ENCODE results near the gene E2F4. TPM values are rescaled to one million over a fixed set of nuclear protein-coding genes. Genes with fewer than 3 reads are reported as not detected.
A peak's percentile ranks its signal among the peaks of the same experiment; 100 is the strongest.

E2F4 gene
- total and polyA plus RNA-seq, 2 of the 13 experiments (the other 11 are each of a cell fraction or from before 2014, with no cell fraction given): 84.8 to 91.2 TPM

DNA sequence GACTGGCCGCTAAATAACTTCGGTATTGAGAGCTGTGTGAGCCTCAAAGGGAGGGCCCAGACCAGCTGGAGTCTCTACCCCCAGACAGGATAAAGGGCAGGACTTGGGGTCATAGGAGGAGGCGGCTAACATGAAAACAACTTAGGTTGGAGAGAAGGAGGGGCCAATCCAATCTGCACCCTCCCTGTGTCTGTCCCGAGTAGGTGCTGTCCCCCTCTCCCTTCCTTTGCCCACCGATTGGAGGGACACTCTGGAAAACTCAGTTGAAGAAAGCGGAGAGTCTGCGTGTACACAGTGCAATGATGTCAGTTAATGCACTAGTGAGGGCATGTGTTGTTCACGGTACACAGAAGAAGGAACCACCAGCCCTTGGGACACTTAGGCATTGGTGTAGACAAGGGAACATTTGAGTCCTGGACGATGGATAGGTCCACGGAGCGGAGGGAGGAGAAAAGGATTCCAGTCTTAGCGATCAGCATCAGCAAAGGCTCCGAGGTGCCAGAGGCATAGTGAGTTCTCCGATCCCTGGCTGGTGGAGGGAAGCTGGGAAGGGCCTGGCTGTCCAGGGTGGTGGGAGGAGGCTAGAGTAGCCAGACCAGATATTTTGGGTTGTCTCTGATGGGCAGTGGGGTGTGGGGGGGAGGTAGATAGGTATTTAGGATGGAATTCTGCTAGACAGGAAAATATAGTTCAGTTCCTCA is 20.9 kb upstream of the E2F4 start (continued):
- TF ChIP-seq ZNF232 (CRISPR knock-in tag; IDR thresholded peaks at IDR 0.05; ENCODE audit: borderline replicate concordance): peak; percentile 48; the same call in 1 of the 2 replicates
- TF ChIP-seq CEBPB (IDR thresholded peaks at IDR 0.05; ENCODE audit: borderline replicate concordance, low read depth, low read length): no peak
- TF ChIP-seq NR0B2 (CRISPR knock-in tag; IDR thresholded peaks at IDR 0.05): 0 out of 2 replicates have a peak, but pooled peaks have one; percentile 13
- TF ChIP-seq POLR2A (IDR thresholded peaks at IDR 0.05; ENCODE audit: insufficient read depth in 1 of 2, low read depth in 2 of 2, low read length in 2 of 2): peak in 1 of 2 experiments; percentile 23; a peak in 1 of 4 replicates
- TF ChIP-seq FOXA3 (CRISPR knock-in tag; IDR thresholded peaks at IDR 0.05): no peak; the same call in 1 of the 2 replicates
- TF ChIP-seq ZBTB46 (CRISPR knock-in tag; IDR thresholded peaks at IDR 0.05; ENCODE audit: borderline replicate concordance): 0 out of 2 replicates have a peak, but pooled peaks have one; percentile 84
- no peak for TF ChIP-seq ZNF749 (CRISPR knock-in tag; IDR thresholded peaks at IDR 0.05; ENCODE audit: borderline replicate concordance)
- TF ChIP-seq ZNF101 (CRISPR knock-in tag; IDR thresholded peaks at IDR 0.05; ENCODE audit: borderline replicate concordance, low read depth): no peak
- TF ChIP-seq KLF6 (CRISPR knock-in tag; IDR thresholded peaks at IDR 0.05): no peak
- no peak for TF ChIP-seq ZNF333 (CRISPR knock-in tag; IDR thresholded peaks at IDR 0.05; ENCODE audit: borderline replicate concordance)
- no peak for TF ChIP-seq MLX (CRISPR knock-in tag; IDR thresholded peaks at IDR 0.05)
- no peak for TF ChIP-seq NFKB2 (CRISPR knock-in tag; IDR thresholded peaks at IDR 0.05; ENCODE audit: borderline replicate concordance)
- TF ChIP-seq FOXP1 (IDR thresholded peaks at IDR 0.05): no peak
- TF ChIP-seq FOXP1 (CRISPR knock-in tag; IDR thresholded peaks at IDR 0.05): no peak
- TF ChIP-seq ZBTB2 (CRISPR knock-in tag; IDR thresholded peaks at IDR 0.05; ENCODE audit: low read depth): 0 out of 2 replicates have a peak, but pooled peaks have one; percentile 19
- no peak for TF ChIP-seq MZF1 (CRISPR knock-in tag; IDR thresholded peaks at IDR 0.05; ENCODE audit: borderline replicate concordance)
- 0 out of 2 replicates have a peak, but pooled peaks have one; percentile 35 for TF ChIP-seq GTF3A (CRISPR knock-in tag; conservative IDR thresholded peaks at IDR 0.05)
- TF ChIP-seq CC2D1A (CRISPR knock-in tag; IDR thresholded peaks at IDR 0.05): no peak; the same call in 1 of the 2 replicates
- no peak for TF ChIP-seq AFF4 (CRISPR knock-in tag; IDR thresholded peaks at IDR 0.05)
- TF ChIP-seq ZKSCAN1 (IDR thresholded peaks at IDR 0.05; ENCODE audit: low read length): no peak
- TF ChIP-seq TCF7 (IDR thresholded peaks at IDR 0.05; ENCODE audit: low read depth): no peak; the same call in 1 of the 2 replicates
- no peak for TF ChIP-seq PTBP1 (IDR thresholded peaks at IDR 0.05; ENCODE audit: low read depth, low read length, poor library complexity, severe bottlenecking)
